Body of pancreas (tissue), 4 donors: ENCODE data around the gene CLPTM1L. TPM values are rescaled to one million over a fixed set of nuclear protein-coding genes. Genes with fewer than 3 reads are reported as not detected.

Experiments
- ATAC-seq: fragments of 150-250 bp; one replicate; pipeline ENCODE4 v1.9.1; 2016
- DNase-seq, 4 donors: peaks; one replicate each; pipeline ENCODE4 v3.0.0-alpha.2; 2019
- H3K27ac ChIP-seq, 4 donors: fragments of 200-600 bp; sonication (generic); 1 replicate in 3 of 4; 2 replicates in 1 of 4; pipeline versions ENCODE4 v1.5.1 to v1.6.1; 2016 to 2019; ENCODE audit warnings: mild to moderate bottlenecking in 1 of 4, mixed read lengths in 1 of 4, moderate library complexity in 1 of 4
- H3K27me3 ChIP-seq, 2 donors: fragments of 200-600 bp; sonication (generic); one replicate each; pipeline ENCODE4 v1.6.0; 2016; ENCODE audit warnings: mild to moderate bottlenecking in 1 of 2
- H3K36me3 ChIP-seq, 2 donors: fragments of 200-600 bp; sonication (generic); replicated peaks in 1 of 2; 2 replicates each; pipeline ENCODE4 v1.5.1; 2016; ENCODE audit warnings: low read depth in 2 of 2; ENCODE audit not compliant: insufficient read depth in 1 of 2
- H3K4me1 ChIP-seq: fragments of 200-600 bp; sonication (generic); one replicate; pipeline ENCODE4 v1.6.0; 2016
- H3K4me3 ChIP-seq, 2 donors: fragments of 200-600 bp; sonication (generic); 1 replicate in 1 of 2; 2 replicates in 1 of 2; pipeline ENCODE4 v1.5.1; 2016 to 2019
- H3K9me3 ChIP-seq, 3 donors: fragments of 200-600 bp; sonication (generic); 1 replicate in 2 of 3; 2 replicates in 1 of 3; pipeline ENCODE4 v1.5.1; 2016
- POLR2A ChIP-seq, 3 donors: fragments of 450-650 bp; IDR thresholded peaks; one replicate each; pipeline ENCODE4 v1.6.1; 2016; ENCODE audit warnings: antibody characterized with exemption in 3 of 3, mild to moderate bottlenecking in 2 of 3
- WGBS, 2 donors: methylation state at CpG; one replicate each; pipeline ENCODE4 v1.1.5; 2017; 5-methylcytosine and 5-hydroxymethylcytosine counted together
- intact Hi-C: fragments of 100-400 bp; cut with DNase I; formaldehyde crosslinking; loops from one replicate; pipeline ENCODE4 v1.15.1; 2023
- total RNA-seq, 2 donors: library from RNA; depleted of rRNA; stranded (reverse); fragments of >200 nt; gene quantifications; one replicate each; pipeline ENCODE4 v1.1.0, GENCODE V29; 2016
- TF ChIP-seq, protein P1 (sequence below), 7 experiments: fragments of 450-650 bp in 4 of 7; fragments of 200-600 bp in 3 of 7; sonication (generic) in 3 of 7; IDR thresholded peaks; one replicate each; pipeline ENCODE4 v1.5.1; 2016 to 2019; ENCODE audit warnings: antibody characterized with exemption in 7 of 7

CLPTM1L gene
- total RNA-seq, 2 donors from 2014 or later: 91.3 to 109 TPM

DNA sequence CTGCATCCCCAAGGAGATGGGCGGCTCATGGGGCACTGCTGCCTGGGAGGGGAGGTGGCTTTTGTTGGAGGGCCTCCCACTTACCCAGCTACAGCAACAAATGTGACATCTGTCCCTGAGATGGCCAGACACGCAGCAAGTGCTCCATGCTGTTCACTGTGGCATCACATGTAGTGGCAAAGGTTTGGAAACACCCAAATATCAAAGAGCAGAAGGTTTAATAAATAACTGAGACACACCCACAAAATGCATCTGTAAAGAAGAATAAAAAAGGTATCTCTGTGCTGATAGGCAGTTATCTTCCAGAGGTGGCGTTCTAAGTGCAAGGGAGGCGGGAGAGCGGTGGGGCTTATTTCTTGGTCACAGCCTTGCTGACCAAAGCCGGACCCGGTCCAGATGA, 23.3 kb upstream of the CLPTM1L start:
- intact Hi-C loops: no loop called here
- H3K4me3 ChIP-seq: no peak overlapping the region
- no peaks in the 10 kb centered on the region for H3K36me3 ChIP-seq
- H3K27ac ChIP-seq: no peak overlapping the region
- H3K27me3 ChIP-seq: peaks cover 0 to 5% of the 10 kb centered on the region in 2 donors
- DNase-seq (no peak), ATAC-seq (no peak)
- TF ChIP-seq POLR2A (IDR thresholded peaks at IDR 0.05): no peak
- TF ChIP-seq, protein P1, sequence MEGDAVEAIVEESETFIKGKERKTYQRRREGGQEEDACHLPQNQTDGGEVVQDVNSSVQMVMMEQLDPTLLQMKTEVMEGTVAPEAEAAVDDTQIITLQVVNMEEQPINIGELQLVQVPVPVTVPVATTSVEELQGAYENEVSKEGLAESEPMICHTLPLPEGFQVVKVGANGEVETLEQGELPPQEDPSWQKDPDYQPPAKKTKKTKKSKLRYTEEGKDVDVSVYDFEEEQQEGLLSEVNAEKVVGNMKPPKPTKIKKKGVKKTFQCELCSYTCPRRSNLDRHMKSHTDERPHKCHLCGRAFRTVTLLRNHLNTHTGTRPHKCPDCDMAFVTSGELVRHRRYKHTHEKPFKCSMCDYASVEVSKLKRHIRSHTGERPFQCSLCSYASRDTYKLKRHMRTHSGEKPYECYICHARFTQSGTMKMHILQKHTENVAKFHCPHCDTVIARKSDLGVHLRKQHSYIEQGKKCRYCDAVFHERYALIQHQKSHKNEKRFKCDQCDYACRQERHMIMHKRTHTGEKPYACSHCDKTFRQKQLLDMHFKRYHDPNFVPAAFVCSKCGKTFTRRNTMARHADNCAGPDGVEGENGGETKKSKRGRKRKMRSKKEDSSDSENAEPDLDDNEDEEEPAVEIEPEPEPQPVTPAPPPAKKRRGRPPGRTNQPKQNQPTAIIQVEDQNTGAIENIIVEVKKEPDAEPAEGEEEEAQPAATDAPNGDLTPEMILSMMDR (IDR thresholded peaks at IDR 0.05): no peak
- no peaks in the 10 kb centered on the region for H3K9me3 ChIP-seq
- no peaks in the 10 kb centered on the region for H3K4me1 ChIP-seq
- WGBS, 2 donors: 76 to 82% methylated on average over 6 to 7 of the region's 7 CpGs

DNA sequence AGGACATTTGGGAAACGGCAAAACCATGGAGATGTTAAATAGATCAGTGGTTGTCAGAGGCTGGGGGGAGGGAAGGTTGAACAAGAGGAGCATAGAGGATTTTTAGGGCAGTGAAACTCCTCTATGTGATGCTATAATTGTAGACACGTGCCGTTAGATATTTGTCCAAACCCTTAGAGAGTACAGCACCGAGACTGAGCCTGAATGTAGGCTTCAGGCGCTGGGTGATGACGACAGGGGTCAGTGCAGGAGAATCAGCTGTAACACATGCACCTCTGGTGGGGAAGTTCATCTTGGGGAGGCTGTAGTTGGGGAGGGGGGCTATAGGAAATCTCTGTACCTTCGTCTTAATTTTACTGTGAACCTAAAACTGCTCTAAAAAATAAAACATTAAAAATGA, 22.2 kb upstream of the CLPTM1L start:
- DNase-seq: no peak
- Histone ChIP-seq H3K9me3 (no peaks in the 10 kb centered on the region), H3K27ac (no peak overlapping the region), H3K27me3 (peaks cover 0 to 5% of the 10 kb centered on the region in 2 donors), H3K4me3 (no peak overlapping the region), H3K36me3 (no peaks in the 10 kb centered on the region), H3K4me1 (no peaks in the 10 kb centered on the region)
- no peak for ATAC-seq
- intact Hi-C loops: no loop called here
- TF ChIP-seq POLR2A (IDR thresholded peaks at IDR 0.05): no peak
- TF ChIP-seq, protein P1 (IDR thresholded peaks at IDR 0.05): no peak
- 58 to 66% methylated on average over 7 of the region's 7 CpGs for WGBS, 2 donors

DNA sequence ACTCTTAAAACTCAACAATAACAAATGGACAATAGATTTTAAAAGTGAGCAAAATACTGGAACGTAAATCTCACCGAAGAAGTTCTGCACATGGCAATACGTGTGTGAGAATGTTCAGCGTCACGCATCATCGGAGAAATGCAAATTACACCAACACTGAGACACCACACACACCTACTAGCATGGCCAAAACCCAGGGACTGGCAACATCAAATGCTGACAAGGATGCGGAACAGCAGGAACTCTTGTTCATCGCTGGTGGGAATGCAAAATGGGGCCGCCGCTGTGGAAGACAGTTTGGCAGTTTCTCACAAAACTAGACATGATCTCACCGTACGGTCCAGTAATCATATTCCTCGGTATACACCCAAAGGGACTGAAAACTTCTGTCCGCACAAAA, 21.6 kb upstream of the CLPTM1L start:
- H3K27ac ChIP-seq: no peak overlapping the region
- no peaks in the 10 kb centered on the region for H3K4me1 ChIP-seq
- no peaks in the 10 kb centered on the region for H3K9me3 ChIP-seq
- intact Hi-C loops: no loop called here
- TF ChIP-seq POLR2A (IDR thresholded peaks at IDR 0.05): no peak
- TF ChIP-seq, protein P1 (IDR thresholded peaks at IDR 0.05): no peak
- DNase-seq (no peak), ATAC-seq (no peak)
- 78 to 83% methylated on average over 14 of the region's 14 CpGs for WGBS, 2 donors
- no peak overlapping the region for H3K4me3 ChIP-seq
- H3K27me3 ChIP-seq: peaks cover 0 to 5% of the 10 kb centered on the region in 2 donors
- no peaks in the 10 kb centered on the region for H3K36me3 ChIP-seq

DNA sequence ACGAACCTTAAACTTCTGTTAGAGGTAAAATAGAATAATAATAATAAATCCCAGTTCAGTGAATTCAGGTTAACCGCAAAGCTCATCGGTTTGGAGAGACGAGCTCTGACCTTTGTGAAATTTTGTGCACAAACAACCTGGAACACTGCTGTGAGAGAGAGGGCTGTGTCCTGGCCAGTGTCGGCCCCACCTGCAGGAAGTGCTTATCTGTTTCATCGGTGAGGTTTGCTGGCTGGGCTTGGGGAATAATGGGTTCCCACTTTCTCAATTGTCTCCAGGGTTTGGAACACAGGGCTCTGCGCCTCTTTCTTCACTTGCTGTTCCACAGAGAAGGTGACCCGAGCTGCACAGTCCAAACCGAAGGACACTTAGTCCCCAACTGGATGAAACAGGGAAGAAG, 19.3 kb upstream of the CLPTM1L start:
- 52 to 54% methylated on average over 9 of the region's 9 CpGs for WGBS, 2 donors
- DNase-seq: no peak
- ATAC-seq: no peak
- no peak for TF ChIP-seq POLR2A (IDR thresholded peaks at IDR 0.05)
- TF ChIP-seq, protein P1 (IDR thresholded peaks at IDR 0.05): no peak
- Histone ChIP-seq H3K27me3 (peaks cover 0 to 5% of the 10 kb centered on the region in 2 donors), H3K27ac (no peak overlapping the region), H3K4me3 (no peak overlapping the region), H3K36me3 (no peaks in the 10 kb centered on the region), H3K9me3 (no peaks in the 10 kb centered on the region), H3K4me1 (no peaks in the 10 kb centered on the region)
- intact Hi-C loops: no loop called here

DNA sequence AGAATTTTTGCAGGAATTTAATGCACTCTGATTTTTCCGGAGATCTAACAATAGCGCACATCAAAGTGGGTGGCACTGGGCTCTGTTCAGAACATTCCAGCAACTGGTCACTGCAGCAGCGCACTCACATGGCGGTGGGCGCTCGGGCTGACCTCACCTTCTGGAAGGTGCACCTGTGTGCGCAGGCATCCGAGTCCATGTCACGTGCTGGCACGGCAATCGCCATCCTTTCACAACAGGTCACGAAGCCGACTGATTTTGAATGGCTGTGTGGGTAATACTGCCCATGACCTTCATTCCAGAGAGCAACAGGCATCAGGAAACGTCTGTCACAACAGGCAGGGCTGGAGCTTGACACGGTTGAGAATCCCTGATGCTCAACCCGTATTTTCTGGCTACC, 18.7 kb upstream of the CLPTM1L start:
- 45 to 68% methylated on average over 6 to 16 of the region's 16 CpGs for WGBS, 2 donors
- H3K4me3 ChIP-seq: no peak overlapping the region
- intact Hi-C loops: no loop called here
- DNase-seq: no peak
- no peaks in the 10 kb centered on the region for H3K4me1 ChIP-seq
- peaks cover 0 to 5% of the 10 kb centered on the region in 2 donors for H3K27me3 ChIP-seq
- H3K27ac ChIP-seq: no peak overlapping the region
- no peak for ATAC-seq
- no peaks in the 10 kb centered on the region for H3K9me3 ChIP-seq
- H3K36me3 ChIP-seq: no peaks in the 10 kb centered on the region
- TF ChIP-seq, protein P1 (IDR thresholded peaks at IDR 0.05): no peak
- no peak for TF ChIP-seq POLR2A (IDR thresholded peaks at IDR 0.05)
